Measurements from ENCODE around the gene ODF2L.

GRCh38 chr1:86375688-86376087, 20.4 kb downstream of the ODF2L start:
- TF ChIP-seq CTCF (conservative IDR thresholded peaks at IDR 0.05) (no peak), ZFX (IDR thresholded peaks at IDR 0.05) (no peak)

Measured in C4-2B (cell line).